GM19023 (cell line): Measurements from ENCODE around the gene METAP2.
"Not testable (repeated sequence)": the region's sequence is repeated elsewhere in the genome, so short reads cannot be mapped to it uniquely, and the experiment has no call there.

Experiments
- ATAC-seq: cut with Tn5 transposase; IDR thresholded peaks from one replicate; pipeline ENCODE4 v1.9.1; 2021; ENCODE audit warnings: mild to moderate bottlenecking, moderate library complexity; ENCODE audit not compliant: unreplicated experiment

Gene METAP2

GRCh38 chr12:95473884-95474659 lies at the start of gene METAP2:
TSS of gene METAP2 (plus strand) at chr12:95474152. CDS start at chr12:95474180, 28 bp downstream.
- peak; percentile 95 for ATAC-seq

GRCh38 chr12:95424271-95424994 lies 49.5 kb upstream of the METAP2 start:
- no peak for ATAC-seq

- ATAC-seq, result no peak
Observed at GRCh38 chr12:95429172-95429510, 44.8 kb upstream of the METAP2 start.

- ATAC-seq, result no peak
Observed at GRCh38 chr12:95431120-95431519, 42.8 kb upstream of the METAP2 start.

GRCh38 chr12:95435355-95435754 lies 38.6 kb upstream of the METAP2 start:
- ATAC-seq, result no peak

- no peak for ATAC-seq
Observed at GRCh38 chr12:95437565-95437964, 36.4 kb upstream of the METAP2 start.

GRCh38 chr12:95439461-95440230 lies 34.3 kb upstream of the METAP2 start:
- ATAC-seq, result no peak

- no peak for ATAC-seq
Observed at GRCh38 chr12:95440401-95440800, 33.6 kb upstream of the METAP2 start.

- no peak for ATAC-seq
Observed at GRCh38 chr12:95443459-95443858, 30.5 kb upstream of the METAP2 start.

GRCh38 chr12:95445099-95445498 lies 28.9 kb upstream of the METAP2 start:
- not testable (repeated sequence) for ATAC-seq

- ATAC-seq, result no peak
Observed at GRCh38 chr12:95445884-95446505, 28.0 kb upstream of the METAP2 start.

- ATAC-seq, result no peak
Observed at GRCh38 chr12:95446506-95446900, 27.4 kb upstream of the METAP2 start.

- ATAC-seq, result not testable (repeated sequence)
Observed at GRCh38 chr12:95449656-95450055, 24.3 kb upstream of the METAP2 start.

GRCh38 chr12:95452501-95452900 lies 21.5 kb upstream of the METAP2 start:
- ATAC-seq, result not testable (repeated sequence)

- not testable (repeated sequence) for ATAC-seq
Observed at GRCh38 chr12:95453881-95454280, 20.1 kb upstream of the METAP2 start.

GRCh38 chr12:95454780-95455215 lies 19.2 kb upstream of the METAP2 start:
- ATAC-seq, result not testable (repeated sequence)

GRCh38 chr12:95457605-95458004 lies 16.3 kb upstream of the METAP2 start:
- not testable (repeated sequence) for ATAC-seq

GRCh38 chr12:95458761-95459160 lies 15.2 kb upstream of the METAP2 start:
- no peak for ATAC-seq

GRCh38 chr12:95459310-95459709 lies 14.6 kb upstream of the METAP2 start:
- ATAC-seq, result no peak

GRCh38 chr12:95460105-95460504 lies 13.8 kb upstream of the METAP2 start:
- ATAC-seq, result no peak

- ATAC-seq, result no peak
Observed at GRCh38 chr12:95460896-95461295, 13.1 kb upstream of the METAP2 start.
